ENCODE results near the gene FADS6.
A peak's percentile ranks its signal among the peaks of the same experiment; 100 is the strongest.

Gene FADS6

GRCh38 chr17:74892974-74893911 is at the start of gene FADS6:
FADS6 (minus strand) TSS chr17:74893633; CDS start chr17:74893595, 38 bp downstream.
- peak; percentile 7 for DNase-seq

GRCh38 chr17:74941128-74941725 is 47.8 kb upstream of the FADS6 start:
- no peak for DNase-seq

GRCh38 chr17:74939534-74939933 is 46.1 kb upstream of the FADS6 start:
- DNase-seq: no peak

- DNase-seq: no peak
Measured at GRCh38 chr17:74938194-74938950, 44.9 kb upstream of the FADS6 start.

GRCh38 chr17:74937064-74938051 is 43.9 kb upstream of the FADS6 start:
- no peak for DNase-seq

GRCh38 chr17:74936470-74936799 is 43.0 kb upstream of the FADS6 start:
- no peak for DNase-seq

GRCh38 chr17:74935585-74936469 is 42.4 kb upstream of the FADS6 start, which contains the start of gene OTOP3:
OTOP3 (plus strand) TSS chr17:74935898; CDS start chr17:74935922, 24 bp downstream.
- no peak for DNase-seq

- no peak for DNase-seq
Measured at GRCh38 chr17:74935048-74935447, 41.6 kb upstream of the FADS6 start.

- no peak for DNase-seq
Measured at GRCh38 chr17:74930535-74931036, 37.2 kb upstream of the FADS6 start.

GRCh38 chr17:74928786-74929185 is 35.4 kb upstream of the FADS6 start:
- DNase-seq: no peak

- no peak for DNase-seq
Measured at GRCh38 chr17:74925242-74925641, 31.8 kb upstream of the FADS6 start.

- peak; percentile 4 for DNase-seq
Measured at GRCh38 chr17:74924250-74924948, 31.0 kb upstream of the FADS6 start, which contains the start of gene OTOP2. OTOP2 (plus strand) TSS chr17:74924273; CDS start chr17:74924633, 360 bp downstream.

GRCh38 chr17:74923538-74924249 is 30.3 kb upstream of the FADS6 start:
- peak; percentile 72 for DNase-seq

GRCh38 chr17:74922694-74923537 is 29.5 kb upstream of the FADS6 start, which contains the start of gene USH1G:
USH1G (minus strand) TSS chr17:74923255; CDS start chr17:74923073, 182 bp downstream.
- DNase-seq: no peak

GRCh38 chr17:74922172-74922571 is 28.7 kb upstream of the FADS6 start:
- DNase-seq: no peak

- no peak for DNase-seq
Measured at GRCh38 chr17:74921769-74922168, 28.3 kb upstream of the FADS6 start.

GRCh38 chr17:74921026-74921681 is 27.7 kb upstream of the FADS6 start:
- no peak for DNase-seq

GRCh38 chr17:74920642-74921025 is 27.2 kb upstream of the FADS6 start:
- DNase-seq: no peak
